NCI-H82 treated with DMSO at 0.1 percent for 48 hours (cell line): ENCODE measurements around the gene TMEM154.

Source experiments
- DNase-seq: peaks from one replicate; lab custom pipeline; 2025; ENCODE audit not compliant: unreplicated experiment; lab: John Stamatoyannopoulos, UW

The TMEM154 gene, protein sequence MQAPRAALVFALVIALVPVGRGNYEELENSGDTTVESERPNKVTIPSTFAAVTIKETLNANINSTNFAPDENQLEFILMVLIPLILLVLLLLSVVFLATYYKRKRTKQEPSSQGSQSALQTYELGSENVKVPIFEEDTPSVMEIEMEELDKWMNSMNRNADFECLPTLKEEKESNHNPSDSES

DNA sequence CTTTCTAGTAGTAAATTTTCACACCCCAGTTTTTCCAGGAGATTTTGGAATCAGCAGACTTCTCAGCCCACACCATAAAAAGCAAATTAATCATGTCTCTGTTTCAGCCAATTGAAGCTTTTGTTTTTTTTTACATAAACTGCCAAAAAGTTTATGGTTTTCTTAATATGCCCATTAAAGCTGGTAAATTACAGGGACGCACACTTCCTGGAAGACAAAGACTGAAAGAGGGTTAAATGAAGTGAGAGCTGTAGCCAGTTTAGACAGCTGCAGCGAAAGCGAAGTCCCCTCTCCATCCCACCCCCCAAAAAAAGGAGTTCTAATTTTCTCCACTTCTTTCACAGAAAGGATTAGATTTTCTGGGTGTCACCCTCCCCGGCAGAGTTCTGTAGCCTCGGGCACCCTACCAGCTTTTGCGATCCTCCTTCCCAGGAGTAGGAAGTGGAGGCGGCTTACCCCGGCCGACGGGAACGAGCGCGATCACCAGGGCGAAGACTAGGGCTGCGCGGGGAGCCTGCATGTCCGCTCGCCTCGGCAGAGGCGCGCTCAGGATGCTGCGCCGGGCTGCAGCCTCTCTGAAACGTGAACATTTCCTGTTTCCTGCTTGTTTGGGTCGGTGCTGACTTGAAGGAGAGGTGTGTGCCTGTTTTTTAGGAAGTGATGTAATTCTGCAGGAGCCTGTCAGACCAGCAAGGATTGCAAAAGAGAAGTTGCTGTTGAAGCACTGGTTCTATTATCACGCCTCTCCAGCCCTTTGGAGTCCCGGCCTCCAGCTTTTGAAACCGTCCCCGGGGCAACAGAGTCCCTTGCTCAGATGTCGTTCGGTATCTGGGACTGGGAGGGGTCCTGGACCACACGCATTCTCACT is at the start of gene TMEM154:
TSS of gene TMEM154 (minus strand) at position 584 of the 868 bp plus-strand sequence. CDS start at position 520, 64 bp downstream.
- DNase-seq: no peak

DNA sequence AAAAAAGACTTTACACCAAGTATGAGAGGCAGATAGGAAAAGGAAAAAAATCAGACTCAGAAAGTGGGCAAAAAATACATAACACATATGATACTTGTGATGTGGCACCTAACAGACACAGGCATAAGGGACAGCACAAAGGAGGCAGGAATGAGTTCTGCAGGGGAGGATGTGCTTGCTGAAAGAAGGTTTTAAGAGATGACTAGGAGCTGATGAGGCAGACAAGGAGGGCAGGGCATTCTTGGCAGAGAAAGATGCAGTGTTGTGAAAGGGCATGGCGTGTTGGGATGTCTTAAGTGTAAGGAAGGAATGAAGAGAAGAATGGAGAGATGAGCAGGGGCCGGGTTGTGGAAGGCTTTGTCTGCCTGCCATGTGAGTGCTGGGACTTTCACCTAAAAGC is 49.7 kb upstream of the TMEM154 start:
- no peak for DNase-seq

DNA sequence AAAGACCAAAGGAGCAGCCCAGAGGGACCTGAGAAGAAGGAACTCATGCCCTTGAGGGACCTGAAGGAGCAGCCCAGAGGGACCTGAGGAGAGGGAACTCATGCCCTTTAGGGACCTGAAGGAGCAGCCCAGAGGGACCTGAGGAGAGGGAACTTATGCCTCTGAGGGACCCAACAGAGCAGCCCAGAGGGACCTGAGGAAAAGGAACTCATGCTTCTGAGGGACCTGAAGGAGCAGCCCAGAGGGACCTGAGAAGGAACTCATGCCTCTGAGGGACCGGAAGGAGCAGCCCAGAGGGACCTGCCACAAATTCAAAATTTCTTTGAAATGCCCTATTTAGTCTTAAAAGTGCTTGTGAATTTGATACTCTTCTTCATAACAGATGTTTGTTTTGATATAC is 48.5 kb upstream of the TMEM154 start:
- no peak for DNase-seq

DNA sequence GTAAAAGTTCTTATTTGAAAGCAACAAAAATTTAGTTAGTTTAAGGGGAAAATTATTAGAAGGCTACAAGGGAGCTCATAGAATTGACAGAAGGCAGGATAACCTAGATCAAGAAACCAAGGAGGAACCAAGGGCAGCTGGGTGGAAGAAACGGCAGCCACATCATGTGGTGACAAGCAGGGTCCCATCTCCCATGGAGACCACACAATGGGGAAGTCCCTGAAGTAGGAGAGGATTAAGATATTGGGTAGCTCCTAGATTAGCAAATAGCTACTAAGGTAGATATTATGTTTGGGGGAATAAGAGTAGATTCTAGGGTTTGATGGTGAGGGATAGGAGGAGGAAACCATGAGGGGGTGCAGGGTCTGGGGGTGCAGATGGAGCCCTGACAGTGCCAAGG is 48.0 kb upstream of the TMEM154 start:
- DNase-seq: no peak

DNA sequence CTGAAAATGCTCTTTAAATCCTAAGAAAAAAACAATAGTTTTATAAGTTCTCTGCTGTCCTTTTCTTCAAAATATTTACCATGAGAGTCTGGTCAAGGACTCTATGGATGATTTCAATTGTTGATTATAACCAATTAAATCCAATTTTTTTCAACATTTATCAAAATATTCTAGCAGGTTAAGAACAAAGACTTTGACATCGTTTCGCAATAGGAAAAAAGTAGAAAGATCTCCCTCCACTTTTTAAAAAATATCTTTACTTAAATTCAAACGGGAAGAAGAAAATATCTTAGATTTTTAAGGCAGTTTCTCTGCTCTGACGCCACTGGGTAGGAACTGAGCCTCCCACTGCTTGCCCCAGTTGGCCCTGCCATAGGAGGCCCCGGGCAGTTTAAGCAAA is 44.7 kb upstream of the TMEM154 start:
- no peak for DNase-seq

DNA sequence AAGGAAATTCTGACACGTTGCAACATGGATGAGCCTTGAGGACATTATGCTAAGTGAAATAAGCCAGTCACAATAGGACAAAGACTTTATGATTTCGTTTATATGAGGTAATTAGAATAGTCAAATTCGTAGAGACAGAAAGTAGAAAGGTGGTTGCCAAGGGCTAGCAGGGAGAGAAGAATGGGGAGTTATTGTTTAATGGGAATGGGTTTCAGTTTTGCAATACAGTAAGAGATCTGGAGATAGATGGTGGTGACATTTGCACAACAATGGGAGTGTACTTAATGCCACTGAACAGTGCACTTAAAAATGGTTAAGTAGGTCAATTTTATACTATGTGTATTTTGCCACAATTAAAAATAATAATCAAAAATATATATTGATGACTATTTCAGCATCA is 43.4 kb upstream of the TMEM154 start:
- no peak for DNase-seq

DNA sequence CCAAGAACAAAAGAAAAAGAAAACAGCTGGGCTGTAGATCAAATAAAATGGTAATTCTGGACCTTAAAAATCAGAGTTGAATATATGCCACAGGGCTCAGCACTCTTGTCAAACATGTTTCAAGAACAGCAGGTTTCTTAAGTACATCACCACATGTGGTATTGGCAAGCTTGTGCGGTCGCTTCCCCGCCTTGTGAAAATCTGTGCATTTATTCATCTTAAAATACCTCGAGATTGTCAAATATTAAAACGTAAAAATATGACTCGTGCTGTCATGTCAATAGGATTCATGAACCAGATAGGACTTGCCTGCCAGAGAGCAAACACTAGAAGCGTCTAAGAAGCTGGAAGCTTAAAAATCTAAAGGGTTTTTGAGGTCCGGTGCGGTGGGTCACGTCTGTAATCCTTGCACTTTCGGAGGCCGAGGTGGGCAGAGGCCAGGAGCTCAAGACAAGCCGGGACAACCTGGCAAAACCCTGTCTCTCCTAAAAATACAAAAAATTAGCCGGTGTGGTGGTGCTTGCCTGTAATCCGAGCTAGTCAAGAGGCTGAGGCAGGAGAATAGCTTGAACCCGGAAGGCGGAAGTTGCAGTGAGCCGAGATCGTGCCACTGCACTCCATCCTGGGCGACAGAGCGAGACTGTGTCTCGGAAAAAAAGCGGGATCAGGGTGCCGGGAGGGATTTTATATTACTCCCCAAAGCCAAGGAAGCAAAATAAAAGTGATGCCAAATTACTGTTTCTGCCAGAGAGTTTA is 40.2 kb upstream of the TMEM154 start:
- DNase-seq: no peak

DNA sequence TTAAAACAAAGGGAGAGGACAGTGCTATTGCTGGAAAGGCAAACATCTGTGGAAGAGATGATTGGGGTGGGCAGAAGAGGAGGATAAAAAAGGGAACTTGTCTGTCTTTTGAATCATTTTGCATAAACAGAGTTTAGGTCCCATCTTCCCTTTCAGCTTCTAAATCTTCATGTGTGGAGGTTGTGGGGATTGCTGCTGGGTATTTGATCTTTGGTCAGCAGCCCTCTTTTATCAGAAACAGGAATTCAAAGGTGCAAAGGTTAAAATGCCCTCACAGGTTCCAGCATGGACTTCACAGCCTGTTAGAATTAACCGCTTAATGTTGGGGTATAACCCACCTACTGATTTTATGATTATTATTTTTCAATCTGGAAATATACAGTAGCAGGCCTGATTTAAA is 39.5 kb upstream of the TMEM154 start:
- no peak for DNase-seq

DNA sequence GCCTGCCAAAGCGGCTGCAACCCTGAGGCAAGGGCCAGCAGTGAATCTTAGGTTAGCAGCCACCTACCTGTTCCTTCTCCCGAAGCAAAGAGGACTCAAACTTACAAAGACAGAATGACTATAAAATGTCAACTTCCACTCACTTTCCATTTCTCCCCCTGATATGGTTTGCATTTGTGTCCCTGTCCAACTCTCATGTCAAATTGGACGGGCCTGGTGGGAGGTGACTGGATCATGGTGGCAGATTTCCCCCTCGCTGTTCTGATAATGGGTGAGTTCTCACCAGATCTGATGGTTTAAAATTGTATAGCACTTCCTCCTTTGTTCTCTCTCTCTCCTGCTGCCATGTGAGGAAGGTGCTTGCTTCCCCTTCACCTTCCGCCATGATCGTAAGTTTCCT is 35.3 kb upstream of the TMEM154 start:
- no peak for DNase-seq

DNA sequence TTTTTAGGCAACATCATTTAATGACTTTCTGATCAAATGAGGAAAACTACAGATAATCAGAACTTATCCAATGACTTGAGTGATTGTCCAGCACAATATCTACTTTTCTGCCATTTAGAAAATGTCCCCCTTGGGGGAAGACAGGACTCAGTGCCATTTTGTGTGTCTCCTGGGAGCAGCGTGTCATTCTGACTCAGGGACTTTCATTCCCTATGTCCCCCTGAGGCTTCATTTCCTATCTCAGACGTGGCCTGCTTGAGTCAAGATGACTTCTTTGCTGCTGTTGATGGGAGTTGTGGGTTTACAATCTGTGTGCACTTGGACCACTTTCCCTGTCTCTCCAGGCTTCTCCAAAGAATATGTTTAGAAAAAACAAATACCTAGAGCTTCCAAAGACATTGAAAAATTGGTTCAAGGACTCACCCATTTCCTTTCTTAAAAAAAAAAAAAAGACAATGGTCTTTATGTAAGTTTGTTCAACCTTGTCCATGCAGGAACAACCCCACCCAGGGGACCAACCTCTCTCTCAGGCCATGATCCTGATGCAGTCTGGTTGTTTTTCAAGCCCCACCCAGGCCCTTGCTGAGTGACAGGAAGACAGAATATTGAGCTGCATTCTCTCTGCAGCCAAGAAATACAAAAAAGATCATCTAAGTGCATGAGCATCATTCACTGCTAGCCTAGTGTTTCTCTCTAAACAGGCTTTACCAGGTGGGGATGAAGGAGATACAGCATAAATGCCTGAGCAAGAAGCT is 34.3 kb upstream of the TMEM154 start:
- DNase-seq: no peak

DNA sequence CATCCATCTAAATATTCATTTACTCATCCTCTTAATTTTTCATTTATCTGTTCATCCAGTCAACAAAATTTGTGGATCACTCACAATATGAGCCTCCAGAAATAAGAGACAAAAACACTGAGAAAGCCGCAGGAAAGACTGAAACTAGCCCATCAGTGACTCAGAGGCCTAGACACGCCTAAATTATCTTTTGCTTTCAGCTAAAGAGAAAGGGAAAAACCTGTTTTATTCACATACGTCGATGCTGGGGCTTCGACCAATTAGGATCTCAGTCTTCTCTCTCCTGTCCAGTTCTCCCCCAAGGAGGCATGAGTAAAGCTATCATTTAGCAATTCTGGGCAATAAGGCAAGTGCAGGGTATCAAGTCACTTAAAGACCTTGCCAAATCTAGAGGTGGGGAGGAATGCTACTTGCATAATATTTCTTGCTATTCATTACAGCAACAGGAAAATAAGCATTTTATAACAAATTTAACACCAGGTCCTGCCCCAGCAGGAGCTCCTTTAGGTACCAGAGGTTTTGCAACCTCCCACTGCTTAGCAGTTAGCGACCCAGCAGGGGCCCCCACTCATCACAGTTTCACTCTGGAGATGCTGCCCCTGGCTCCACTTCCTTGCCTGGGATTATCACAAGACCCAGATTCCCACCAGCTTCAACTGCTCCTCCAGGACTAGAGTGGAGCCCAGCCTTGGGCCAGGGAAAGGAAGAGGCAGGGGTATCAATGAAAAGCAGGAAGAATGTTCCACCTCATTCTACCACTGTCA is 30.1 kb upstream of the TMEM154 start:
- DNase-seq: no peak

DNA sequence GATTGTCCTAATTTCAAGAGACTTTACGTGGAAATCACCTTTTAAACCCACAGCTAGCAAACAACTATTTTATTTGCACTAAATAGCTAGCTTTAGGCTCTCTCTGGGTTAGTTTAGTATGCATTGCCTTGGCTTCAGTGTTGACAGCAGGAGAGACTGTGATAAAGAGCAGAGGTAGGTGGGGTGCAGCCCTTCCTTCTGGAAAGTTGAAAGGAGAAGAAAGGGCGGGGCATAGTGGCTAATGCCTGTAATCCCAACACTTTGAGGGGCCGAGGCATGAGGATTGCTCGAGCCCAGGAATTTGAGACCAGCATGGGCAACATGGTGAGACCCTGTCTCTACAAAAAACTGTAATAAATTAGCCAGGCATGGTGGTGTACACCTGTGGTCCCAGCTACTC is 29.0 kb upstream of the TMEM154 start:
- DNase-seq: no peak

DNA sequence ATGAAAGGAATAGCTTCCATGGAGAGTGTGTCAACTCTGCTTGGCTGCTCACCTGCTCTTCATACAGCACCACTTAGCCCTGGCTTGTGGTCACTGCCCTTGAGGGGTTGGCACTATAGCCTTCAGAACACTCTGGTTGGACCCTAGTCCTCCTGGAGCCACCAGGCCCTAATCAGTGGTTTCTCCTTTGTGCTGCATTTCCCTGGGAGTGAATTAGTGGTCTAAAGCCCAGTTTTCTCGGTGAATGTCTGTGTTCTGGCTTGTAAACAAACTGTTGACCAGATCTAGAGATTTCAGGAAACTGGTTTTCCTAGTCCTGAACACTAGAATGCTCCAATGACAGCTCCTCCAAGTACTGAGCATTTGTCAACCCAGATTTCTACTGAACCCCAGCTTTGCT is 28.6 kb upstream of the TMEM154 start:
- no peak for DNase-seq

DNA sequence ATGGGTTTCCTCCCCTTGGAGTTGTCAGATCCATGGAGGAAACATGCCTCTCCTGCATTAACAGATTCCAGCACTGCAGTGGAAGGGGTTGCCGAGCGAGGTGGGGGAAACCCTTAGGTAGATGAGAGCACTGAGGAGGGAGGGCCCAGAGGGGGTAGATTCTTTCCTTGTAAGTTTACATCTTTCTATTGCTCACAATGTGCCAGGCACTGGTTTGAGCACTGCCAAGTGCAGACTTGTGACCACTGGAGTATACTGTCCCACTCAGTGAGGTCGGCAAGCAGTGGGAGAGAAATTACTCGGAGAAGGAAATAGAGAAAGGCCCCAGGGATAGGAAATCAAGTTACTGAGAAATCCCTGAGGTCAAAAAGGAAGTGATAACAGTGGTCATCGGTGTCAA is 27.8 kb upstream of the TMEM154 start:
- no peak for DNase-seq

DNA sequence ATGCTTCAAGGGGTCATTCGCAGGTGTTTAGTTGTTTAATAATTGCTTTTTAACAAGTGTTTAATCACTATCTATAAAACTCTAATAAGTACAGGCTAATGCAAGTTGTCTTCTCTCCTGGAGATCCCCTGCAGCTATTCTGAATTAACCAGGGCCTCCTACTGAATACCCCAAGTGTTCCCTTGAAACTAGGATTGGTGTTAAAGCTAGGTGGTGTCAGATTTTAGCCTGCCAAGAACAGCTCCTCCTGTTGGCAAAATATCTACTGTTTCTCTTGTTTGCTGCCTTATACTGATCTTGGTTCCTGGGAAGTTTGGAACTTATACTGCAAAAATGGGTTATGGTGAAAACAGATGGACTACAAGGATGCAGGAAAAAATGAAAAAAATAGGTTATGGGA is 26.1 kb upstream of the TMEM154 start:
- DNase-seq: no peak

DNA sequence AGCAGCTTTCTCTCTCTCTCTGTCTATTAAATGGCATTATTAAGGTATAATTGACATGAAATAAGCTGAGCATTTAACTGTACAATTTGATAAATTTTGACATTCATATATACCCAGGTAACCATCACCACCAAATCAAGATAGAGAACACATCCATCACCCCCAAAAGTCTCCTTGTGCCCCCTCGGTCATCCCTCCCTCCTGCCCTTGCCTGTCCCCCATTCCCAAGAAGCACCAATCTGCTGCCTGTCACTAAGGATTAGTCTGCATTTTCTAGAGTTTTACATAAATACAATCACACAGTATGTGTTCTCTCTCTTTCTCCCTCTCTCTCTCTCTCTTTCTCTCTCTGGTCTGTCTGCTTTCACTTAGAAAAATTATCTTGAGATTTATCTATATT is 25.0 kb upstream of the TMEM154 start:
- no peak for DNase-seq

DNA sequence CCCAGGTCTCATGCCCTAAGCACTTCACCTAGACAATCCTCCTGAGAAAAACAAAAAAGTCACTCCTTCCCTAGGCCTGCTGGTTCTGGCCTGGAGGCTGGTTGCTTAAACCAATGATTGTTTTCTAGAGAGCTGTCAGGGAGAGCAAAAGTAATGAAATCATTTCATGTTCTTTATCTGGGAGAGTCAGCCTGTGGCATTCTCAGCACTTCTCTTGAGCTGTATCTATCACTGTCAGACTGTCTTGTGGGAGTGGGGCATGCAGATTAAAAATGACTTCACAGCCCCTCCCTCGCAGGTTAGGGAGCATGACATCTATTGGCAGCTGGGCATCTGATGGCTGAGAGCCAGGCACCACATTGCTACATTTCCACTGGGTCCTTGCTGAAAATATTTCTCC is 20.4 kb upstream of the TMEM154 start:
- DNase-seq: no peak

DNA sequence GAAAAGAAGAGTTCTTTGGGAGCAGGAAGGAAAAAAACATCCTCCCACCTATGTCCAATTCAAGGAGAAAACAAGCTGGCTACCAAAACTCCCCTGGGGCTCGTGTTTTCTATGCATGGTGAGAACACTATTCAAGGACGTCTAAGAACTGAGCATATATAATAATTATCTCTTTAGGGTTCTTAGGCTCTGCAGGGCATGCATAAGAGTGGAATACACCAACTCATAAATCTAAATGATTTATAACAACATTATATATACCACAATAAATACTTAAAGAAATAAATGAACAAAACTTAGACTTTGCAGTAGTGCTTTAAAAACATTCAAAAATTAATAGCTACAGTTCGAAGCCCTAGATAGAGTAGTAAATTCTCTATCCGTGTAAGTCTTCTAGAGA is 19.5 kb upstream of the TMEM154 start:
- no peak for DNase-seq

DNA sequence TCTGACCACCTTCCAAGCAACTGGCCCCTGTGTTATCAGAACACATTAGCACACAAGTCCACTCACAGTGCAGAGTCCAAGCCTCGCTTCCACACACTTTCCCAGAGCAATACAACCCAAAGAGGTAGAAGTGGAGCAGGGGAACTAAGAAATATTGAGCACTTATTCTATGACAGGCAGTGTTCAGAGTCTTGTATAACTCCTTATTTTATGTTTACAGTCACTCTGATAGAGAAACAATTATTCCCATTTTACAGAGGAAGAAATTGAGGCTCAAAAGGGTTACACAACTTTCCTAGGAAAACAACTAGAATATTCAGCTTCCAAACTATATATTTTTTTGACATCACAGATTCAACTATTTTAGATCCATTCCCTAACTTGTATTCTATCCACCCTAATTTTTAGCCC is 18.3 kb upstream of the TMEM154 start:
- DNase-seq: no peak

DNA sequence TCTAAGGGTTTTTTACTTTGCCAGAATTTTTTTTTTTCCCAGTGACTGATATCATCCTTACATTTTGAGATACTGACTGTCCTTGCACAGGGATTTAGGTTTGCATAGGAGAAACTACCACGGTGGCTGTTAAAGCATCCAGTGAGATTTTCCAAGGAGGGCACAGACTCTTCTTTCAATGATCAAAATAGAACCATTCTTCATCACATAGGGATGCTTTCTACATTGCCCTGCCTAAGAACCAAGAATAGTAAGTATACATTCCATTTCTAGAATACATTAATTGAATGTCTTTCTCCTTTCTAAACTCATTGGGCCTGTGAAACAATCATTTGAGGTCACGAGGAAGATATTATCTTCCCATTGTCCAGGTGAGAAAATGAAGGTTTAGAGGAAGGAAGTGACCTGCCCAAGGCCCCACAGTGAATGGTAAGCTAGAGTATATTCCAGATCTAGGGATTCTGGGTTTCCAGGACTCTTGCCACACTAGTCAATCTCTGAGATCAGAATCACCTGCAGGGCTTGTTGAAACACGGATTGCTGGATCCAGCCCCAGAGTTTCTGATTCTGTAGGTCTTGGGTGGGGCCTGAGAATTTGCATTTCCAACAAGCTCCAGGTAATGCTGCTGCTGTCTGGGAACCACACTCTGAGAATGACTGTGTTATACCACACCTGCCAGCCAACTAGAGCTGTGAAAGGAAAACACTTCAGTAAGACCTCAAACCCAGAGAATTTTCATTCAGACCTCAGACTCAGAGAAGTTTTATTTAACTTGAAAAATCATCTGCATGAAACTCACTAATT is 17.7 kb upstream of the TMEM154 start:
- no peak for DNase-seq
